OCI-LY1 (cell line): ENCODE data around the gene TPM2.

Experiments
- H2AFZ ChIP-seq: fragments of 200-600 bp; sonication (generic), shearing (Covaris generic); 2 replicates; pipeline ENCODE4 v1.6.0; 2014; ENCODE audit warnings: antibody characterized with exemption, mild to moderate bottlenecking, low read length
- H3F3A ChIP-seq: fragments of 200-600 bp; sonication (generic), shearing (Covaris generic); 2 replicates; pipeline ENCODE4 v1.6.0; 2014; ENCODE audit warnings: mild to moderate bottlenecking, antibody characterized with exemption, low read length, moderate library complexity; ENCODE audit not compliant: insufficient read depth
- H3K27ac ChIP-seq: fragments of 200-600 bp; sonication (generic); 2 replicates; pipeline ENCODE4 v1.5.1; 2014; ENCODE audit warnings: low read length, mixed run types, mild to moderate bottlenecking, low read depth; ENCODE audit not compliant: poor library complexity, severe bottlenecking
- H3K27me3 ChIP-seq: fragments of 200-600 bp; sonication (generic); 2 replicates; pipeline ENCODE4 v1.6.0; 2014; ENCODE audit warnings: antibody characterized with exemption, mild to moderate bottlenecking, low read length, moderate library complexity; ENCODE audit not compliant: insufficient read depth
- H3K36me3 ChIP-seq: fragments of 200-600 bp; sonication (generic); 2 replicates; pipeline ENCODE4 v1.6.1; 2014; ENCODE audit warnings: mild to moderate bottlenecking, antibody characterized with exemption, low read length, moderate library complexity, mixed read lengths; ENCODE audit not compliant: insufficient read depth
- H3K4me1 ChIP-seq: fragments of 200-600 bp; sonication (generic); 2 replicates; pipeline ENCODE4 v1.5.1; 2014; ENCODE audit warnings: mild to moderate bottlenecking, low read length, moderate library complexity; ENCODE audit not compliant: insufficient read depth, severe bottlenecking
- H3K4me2 ChIP-seq: fragments of 200-600 bp; sonication (generic), shearing (Covaris generic); 2 replicates; pipeline ENCODE4 v1.6.1; 2014; ENCODE audit warnings: low read length
- H3K4me3 ChIP-seq: fragments of 200-600 bp; sonication (generic); 2 replicates; pipeline ENCODE4 v1.5.1; 2014; ENCODE audit warnings: low read length, low read depth, mild to moderate bottlenecking, mixed read lengths; ENCODE audit not compliant: poor library complexity, severe bottlenecking
- H3K79me2 ChIP-seq: fragments of 200-600 bp; shearing (Covaris generic); 2 replicates; pipeline ENCODE4 v1.6.1; 2016; ENCODE audit warnings: mixed run types, low read length, mixed read lengths; ENCODE audit not compliant: insufficient read depth
- H3K9ac ChIP-seq: fragments of 200-600 bp; sonication (generic), shearing (Covaris generic); 2 replicates; pipeline ENCODE4 v1.6.1; 2014; ENCODE audit warnings: mild to moderate bottlenecking, low read length, mixed read lengths
- H3K9me2 ChIP-seq: fragments of 200-600 bp; sonication (generic), shearing (Covaris generic); 2 replicates; pipeline ENCODE4 v1.6.1; 2014; ENCODE audit warnings: low read depth, mild to moderate bottlenecking, low read length, mixed read lengths
- H3K9me3 ChIP-seq: fragments of 200-600 bp; shearing (Covaris generic); 2 replicates; pipeline ENCODE4 v1.6.1; 2014; ENCODE audit warnings: low read length, mixed read lengths
- H4K20me1 ChIP-seq: fragments of 200-600 bp; sonication (generic), shearing (Covaris generic); 2 replicates; pipeline ENCODE4 v1.6.0; 2016; ENCODE audit warnings: mild to moderate bottlenecking, low read length; ENCODE audit not compliant: insufficient read depth
- EZH2 ChIP-seq: fragments of 200-600 bp; sonication (generic), shearing (Covaris generic); IDR thresholded peaks from 2 replicates; pipeline ENCODE4 v1.8.0; 2017; ENCODE audit warnings: borderline replicate concordance, mixed run types, mild to moderate bottlenecking, antibody characterized with exemption, low read length, moderate library complexity, mixed read lengths
- TF ChIP-seq, protein P1 (sequence below): fragments of 200-600 bp; sonication (generic), shearing (Covaris generic); IDR thresholded peaks from 2 replicates; pipeline ENCODE4 v1.5.1; 2017; ENCODE audit warnings: mild to moderate bottlenecking, antibody characterized with exemption, low read length, moderate library complexity, mixed read lengths

Gene TPM2

DNA sequence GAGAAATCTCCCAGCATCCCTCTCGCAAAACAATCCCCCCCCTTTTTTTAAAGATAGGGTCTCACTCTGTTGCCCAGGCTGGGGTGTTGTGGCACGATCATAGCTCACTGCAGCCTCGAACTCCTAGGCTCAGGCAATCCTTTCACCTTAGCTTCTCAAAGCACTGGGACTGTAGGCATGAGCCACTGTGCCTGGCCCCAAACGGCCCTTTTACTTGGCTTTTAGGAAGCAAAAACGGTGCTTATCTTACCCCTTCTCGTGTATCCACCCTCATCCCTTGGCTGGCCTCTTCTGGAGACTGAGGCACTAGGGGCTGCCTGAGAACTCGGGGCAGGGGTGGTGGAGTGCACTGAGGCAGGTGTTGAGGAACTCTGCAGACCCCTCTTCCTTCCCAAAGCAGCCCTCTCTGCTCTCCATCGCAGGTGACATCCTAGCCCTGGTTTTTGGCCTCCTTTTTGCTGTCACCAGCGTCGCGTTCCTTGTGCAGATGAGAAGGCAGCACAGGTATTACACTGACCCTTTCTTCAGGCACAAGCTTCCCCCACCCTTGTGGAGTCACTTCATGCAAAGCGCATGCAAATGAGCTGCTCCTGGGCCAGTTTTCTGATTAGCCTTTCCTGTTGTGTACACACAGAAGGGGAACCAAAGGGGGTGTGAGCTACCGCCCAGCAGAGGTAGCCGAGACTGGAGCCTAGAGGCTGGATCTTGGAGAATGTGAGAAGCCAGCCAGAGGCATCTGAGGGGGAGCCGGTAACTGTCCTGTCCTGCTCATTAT is 9.2 kb downstream of the TPM2 start:
- Histone ChIP-seq H3K79me2 (no peaks in the 10 kb centered on the region), H4K20me1 (no peaks in the 10 kb centered on the region), H3K27ac (no peak overlapping the region), H3K4me2 (peak overlapping the region; percentile 37; the same call in 1 of the 2 replicates), H3K9me3 (no peaks in the 10 kb centered on the region), H3F3A (no peaks in the 10 kb centered on the region), H3K9me2 (no peaks in the 10 kb centered on the region), H3K27me3 (no peaks in the 10 kb centered on the region; the same call in 1 of the 2 replicates), H2AFZ (no peak overlapping the region), H3K36me3 (no peaks in the 10 kb centered on the region), H3K4me1 (peaks cover 19% of the 10 kb centered on the region), H3K4me3 (no peak overlapping the region), H3K9ac (peak overlapping the region; percentile 2; the same call in 1 of the 2 replicates)
- no peak for TF ChIP-seq EZH2
- TF ChIP-seq, protein P1, sequence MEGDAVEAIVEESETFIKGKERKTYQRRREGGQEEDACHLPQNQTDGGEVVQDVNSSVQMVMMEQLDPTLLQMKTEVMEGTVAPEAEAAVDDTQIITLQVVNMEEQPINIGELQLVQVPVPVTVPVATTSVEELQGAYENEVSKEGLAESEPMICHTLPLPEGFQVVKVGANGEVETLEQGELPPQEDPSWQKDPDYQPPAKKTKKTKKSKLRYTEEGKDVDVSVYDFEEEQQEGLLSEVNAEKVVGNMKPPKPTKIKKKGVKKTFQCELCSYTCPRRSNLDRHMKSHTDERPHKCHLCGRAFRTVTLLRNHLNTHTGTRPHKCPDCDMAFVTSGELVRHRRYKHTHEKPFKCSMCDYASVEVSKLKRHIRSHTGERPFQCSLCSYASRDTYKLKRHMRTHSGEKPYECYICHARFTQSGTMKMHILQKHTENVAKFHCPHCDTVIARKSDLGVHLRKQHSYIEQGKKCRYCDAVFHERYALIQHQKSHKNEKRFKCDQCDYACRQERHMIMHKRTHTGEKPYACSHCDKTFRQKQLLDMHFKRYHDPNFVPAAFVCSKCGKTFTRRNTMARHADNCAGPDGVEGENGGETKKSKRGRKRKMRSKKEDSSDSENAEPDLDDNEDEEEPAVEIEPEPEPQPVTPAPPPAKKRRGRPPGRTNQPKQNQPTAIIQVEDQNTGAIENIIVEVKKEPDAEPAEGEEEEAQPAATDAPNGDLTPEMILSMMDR, result no peak

DNA sequence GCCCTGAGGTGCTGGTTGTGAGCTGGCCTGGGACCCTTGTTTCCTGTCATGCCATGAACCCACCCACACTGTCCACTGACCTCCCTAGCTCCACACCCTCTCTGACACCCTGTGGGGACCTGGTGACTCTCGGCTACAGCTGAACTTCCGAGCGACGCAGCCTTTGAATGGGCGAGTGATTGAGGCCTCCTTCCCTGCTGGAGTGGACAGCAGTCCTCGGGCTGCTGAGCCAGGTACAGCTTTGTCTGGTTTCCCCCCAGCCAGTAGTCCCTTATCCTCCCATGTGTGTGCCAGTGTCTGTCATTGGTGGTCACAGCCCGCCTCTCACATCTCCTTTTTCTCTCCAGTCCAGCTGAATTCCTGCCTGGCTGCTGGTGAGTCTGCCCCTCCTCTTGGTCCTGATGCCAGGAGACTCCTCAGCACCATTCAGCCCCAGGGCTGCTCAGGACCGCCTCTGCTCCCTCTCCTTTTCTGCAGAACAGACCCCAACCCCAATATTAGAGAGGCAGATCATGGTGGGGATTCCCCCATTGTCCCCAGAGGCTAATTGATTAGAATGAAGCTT is 9.9 kb downstream of the TPM2 start:
- TF ChIP-seq EZH2, result no peak
- TF ChIP-seq, protein P1, result no peak

GRCh38 chr9:35679091-35679490 is 10.6 kb downstream of the TPM2 start:
- H3K79me2 ChIP-seq, result no peaks in the 10 kb centered on the region
- no peak overlapping the region for H3K9ac ChIP-seq
- no peak overlapping the region for H3K4me3 ChIP-seq
- H3K27ac ChIP-seq, result no peak overlapping the region
- no peaks in the 10 kb centered on the region for H4K20me1 ChIP-seq
- H3K9me3 ChIP-seq, result no peaks in the 10 kb centered on the region
- H2AFZ ChIP-seq, result no peak overlapping the region
- TF ChIP-seq, protein P1, result no peak
- TF ChIP-seq EZH2, result no peak
- peaks cover 34% of the 10 kb centered on the region for H3K4me1 ChIP-seq
- H3F3A ChIP-seq, result no peaks in the 10 kb centered on the region
- peaks cover 4% of the 10 kb centered on the region for H3K27me3 ChIP-seq
- no peaks in the 10 kb centered on the region for H3K36me3 ChIP-seq
- no peak overlapping the region for H3K4me2 ChIP-seq
- no peaks in the 10 kb centered on the region for H3K9me2 ChIP-seq

More for the DNA sequence above, 9.9 kb downstream of the TPM2 start:
- H3K4me2 ChIP-seq, result no peak overlapping the region
- H3K36me3 ChIP-seq, result no peaks in the 10 kb centered on the region
- H3K9ac ChIP-seq, result no peak overlapping the region
- H3K27ac ChIP-seq, result no peak overlapping the region
- no peaks in the 10 kb centered on the region for H3K9me2 ChIP-seq
- H2AFZ ChIP-seq, result no peak overlapping the region
- no peaks in the 10 kb centered on the region for H3K79me2 ChIP-seq
- H3K9me3 ChIP-seq, result no peaks in the 10 kb centered on the region
- peaks cover 4% of the 10 kb centered on the region for H3K27me3 ChIP-seq
- H3F3A ChIP-seq, result no peaks in the 10 kb centered on the region
- no peaks in the 10 kb centered on the region for H4K20me1 ChIP-seq
- peaks cover 26% of the 10 kb centered on the region for H3K4me1 ChIP-seq
- H3K4me3 ChIP-seq, result no peak overlapping the region
